IMR-90 (cell line): ENCODE measurements around the gene TFEB. TPM values are rescaled to one million over a fixed set of nuclear protein-coding genes. Genes with fewer than 3 reads are reported as not detected.

ENCODE experiments used
- ATAC-seq: fragments of 200-7000 bp; cut with Tn5 transposase; 2 replicates; pipeline ENCODE4 v1.9.1; 2020; ENCODE audit warnings: low read depth, mild to moderate bottlenecking, moderate library complexity
- BruUV-seq: library from RNA; stranded (reverse); fragments of 400-500 nt; replicated peaks from 2 replicates; lab custom pipeline; 2021; lab: Mats Ljungman, UMichigan
- CTCF ChIA-PET: fragments of 300-600 bp; formaldehyde crosslinking; extraction: SDS; loops from one replicate; lab custom pipeline; 2021; ENCODE audit warnings: antibody characterized with exemption; lab: Yijun Ruan, JAX
- POLR2A ChIA-PET: fragments of 300-600 bp; sonication (Branson Sonifier 250); formaldehyde crosslinking; loops from one replicate; lab custom pipeline; 2022; ENCODE audit warnings: antibody characterized with exemption; ENCODE audit not compliant: unreplicated experiment; lab: Charles Lee
- DNase-seq: peaks from one replicate; pipeline ENCODE4 v3.0.0; 2013
- H2AFZ ChIP-seq: replicated peaks from 2 replicates; pipeline ENCODE3; 2013; ENCODE audit warnings: low read length, mild to moderate bottlenecking; ENCODE audit not compliant: poor library complexity
- H2AK5ac ChIP-seq: 2 replicates; pipeline ENCODE4 v1.6.1; 2013; ENCODE audit warnings: low read depth, low read length, inconsistent platforms
- H2AK9ac ChIP-seq: replicated peaks from 2 replicates; pipeline ENCODE3; 2013; ENCODE audit warnings: mild to moderate bottlenecking, low read depth, low read length, moderate library complexity; ENCODE audit not compliant: poor library complexity
- H2BK120ac ChIP-seq: 2 replicates; pipeline ENCODE4 v1.6.1; 2013; ENCODE audit warnings: low read depth, low read length, inconsistent platforms
- H2BK15ac ChIP-seq: 3 replicates; pipeline ENCODE4 v1.6.1; 2013; ENCODE audit warnings: low read depth, low read length, inconsistent platforms
- H2BK20ac ChIP-seq: 2 replicates; pipeline ENCODE4 v1.6.1; 2013; ENCODE audit warnings: low read depth, mild to moderate bottlenecking, inconsistent platforms, low read length, moderate library complexity
- H2BK5ac ChIP-seq: 2 replicates; pipeline ENCODE4 v1.6.1; 2013; ENCODE audit warnings: mild to moderate bottlenecking, low read depth, low read length, inconsistent platforms; ENCODE audit not compliant: poor library complexity, severe bottlenecking
- H3K14ac ChIP-seq: replicated peaks from 2 replicates; pipeline ENCODE4 v1.6.1; 2013; ENCODE audit warnings: low read depth, low read length, inconsistent platforms
- H3K18ac ChIP-seq: 2 replicates; pipeline ENCODE4 v1.6.1; 2013; ENCODE audit warnings: low read depth, low read length, control low read depth
- H3K23ac ChIP-seq: 2 replicates; pipeline ENCODE4 v1.6.1; 2013; ENCODE audit warnings: low read depth, low read length, inconsistent platforms
- H3K27ac ChIP-seq: 2 replicates; pipeline ENCODE4 v1.5.1; 2013; ENCODE audit warnings: mild to moderate bottlenecking, control low read depth, low read length; ENCODE audit not compliant: insufficient read depth
- H3K27me3 ChIP-seq: 2 replicates; pipeline ENCODE4 v1.6.1; 2013; ENCODE audit warnings: low read length; ENCODE audit not compliant: control insufficient read depth, insufficient read depth
- H3K36me3 ChIP-seq: 2 replicates; pipeline ENCODE4 v1.6.1; 2013; ENCODE audit warnings: low read length, mixed read lengths; ENCODE audit not compliant: control insufficient read depth, insufficient read depth
- H3K4ac ChIP-seq: 2 replicates; pipeline ENCODE4 v1.6.1; 2013; ENCODE audit warnings: low read depth, low read length, inconsistent platforms
- H3K4me1 ChIP-seq: 2 replicates; pipeline ENCODE4 v1.6.1; 2013; ENCODE audit warnings: low read length, mixed read lengths; ENCODE audit not compliant: control insufficient read depth, insufficient read depth
- H3K4me2 ChIP-seq: 2 replicates; pipeline ENCODE4 v1.6.1; 2013; ENCODE audit warnings: low read depth, mild to moderate bottlenecking, control low read depth, low read length, moderate library complexity
- H3K4me3 ChIP-seq: 2 replicates; pipeline ENCODE4 v1.5.1; 2013; ENCODE audit warnings: low read depth, mild to moderate bottlenecking, control low read depth, low read length, moderate library complexity; ENCODE audit not compliant: insufficient read depth
- H3K56ac ChIP-seq: 2 replicates; pipeline ENCODE4 v1.6.1; 2013; ENCODE audit warnings: low read length, inconsistent platforms; ENCODE audit not compliant: insufficient read depth; ENCODE audit errors: extremely low read depth
- H3K79me1 ChIP-seq, 2 experiments: 2 replicates each; pipeline ENCODE4 v1.6.1; 2013; ENCODE audit warnings: low read length in 2 of 2, inconsistent platforms in 1 of 2, low read depth in 1 of 2
- H3K9ac ChIP-seq: 2 replicates; pipeline ENCODE4 v1.6.1; 2013; ENCODE audit warnings: low read depth, low read length, control low read depth
- H3K9me1 ChIP-seq: 2 replicates; pipeline ENCODE4 v1.6.1; 2013; ENCODE audit warnings: low read length, inconsistent platforms; ENCODE audit not compliant: insufficient read depth
- H3K9me3 ChIP-seq: 2 replicates; pipeline ENCODE4 v1.6.1; 2013; ENCODE audit warnings: low read length; ENCODE audit not compliant: control insufficient read depth, insufficient read depth
- H4K20me1 ChIP-seq: 2 replicates; pipeline ENCODE4 v1.6.1; 2013; ENCODE audit warnings: low read length, inconsistent platforms; ENCODE audit not compliant: insufficient read depth
- H4K5ac ChIP-seq: 2 replicates; pipeline ENCODE4 v1.6.1; 2013; ENCODE audit warnings: mild to moderate bottlenecking, low read depth, low read length, control low read depth
- H4K8ac ChIP-seq, 2 experiments: 2 replicates each; pipeline ENCODE4 v1.6.1; 2013; ENCODE audit warnings: low read depth in 2 of 2, low read length in 2 of 2, control low read depth in 1 of 2, inconsistent platforms in 1 of 2
- H4K91ac ChIP-seq: 2 replicates; pipeline ENCODE4 v1.6.1; 2013; ENCODE audit warnings: low read depth, low read length, inconsistent platforms; ENCODE audit not compliant: insufficient read depth
- BHLHE40 ChIP-seq: fragments of 150-350 bp; IDR thresholded peaks from 2 replicates; pipeline ENCODE4 v1.6.1; 2016; ENCODE audit warnings: mild to moderate bottlenecking, low read depth, low read length
- POLR2A ChIP-seq: IDR thresholded peaks from 2 replicates; pipeline ENCODE4 v1.6.1; 2012; ENCODE audit warnings: mild to moderate bottlenecking, low read depth, low read length
- RCOR1 ChIP-seq: IDR thresholded peaks from 2 replicates; pipeline ENCODE4 v1.6.1; 2012; ENCODE audit warnings: mild to moderate bottlenecking, low read length, improper control_type of control experiment; ENCODE audit not compliant: insufficient replicate concordance
- WGBS, 2 experiments: methylation state at CpG; one replicate each; pipeline versions ENCODE4 v1.1.5 to v1.1.7; 2013; ENCODE audit warnings: missing lambda C conversion rate in 2 of 2; ENCODE audit not compliant: insufficient read length in 1 of 2; ENCODE audit errors: extremely low coverage in 2 of 2; 5-methylcytosine and 5-hydroxymethylcytosine counted together
- dilution Hi-C: fragments of 300-500 bp; cut with HindIII; formaldehyde crosslinking; loops from one replicate; pipeline ENCODE4 v1.14.3; 2018; ENCODE audit warnings: low sequenced_read_pairs; ENCODE audit not compliant: unreplicated experiment
- in situ Hi-C: fragments of 300-500 bp; cut with MboI; formaldehyde crosslinking; loops from 3 replicates; pipeline ENCODE4 v1.14.3; 2019; ENCODE audit warnings: low sequenced_read_pairs, inconsistent platforms, mixed read lengths
- intact Hi-C: fragments of 100-400 bp; cut with micrococcal nuclease; formaldehyde crosslinking; loops from 2 replicates; pipeline ENCODE4 v1.10.0; 2022
- polyA plus RNA-seq, 3 experiments: library from polyadenylated mRNA; depleted of rRNA; stranded (reverse); fragments of >200 nt; gene quantifications; 2 replicates each; pipeline ENCODE4 v1.2.3, GENCODE V29; 2012; ENCODE audit warnings: low replicate concordance in 1 of 3
- total RNA-seq: library from RNA; depleted of rRNA; stranded (reverse); fragments of >200 nt; gene quantifications from 2 replicates; pipeline ENCODE4 v1.2.3, GENCODE V29; 2012

The TFEB gene
- total and polyA plus RNA-seq, 2 of the 4 experiments (the other 2 are of a cell fraction) = 4.5 to 4.9 TPM

DNA sequence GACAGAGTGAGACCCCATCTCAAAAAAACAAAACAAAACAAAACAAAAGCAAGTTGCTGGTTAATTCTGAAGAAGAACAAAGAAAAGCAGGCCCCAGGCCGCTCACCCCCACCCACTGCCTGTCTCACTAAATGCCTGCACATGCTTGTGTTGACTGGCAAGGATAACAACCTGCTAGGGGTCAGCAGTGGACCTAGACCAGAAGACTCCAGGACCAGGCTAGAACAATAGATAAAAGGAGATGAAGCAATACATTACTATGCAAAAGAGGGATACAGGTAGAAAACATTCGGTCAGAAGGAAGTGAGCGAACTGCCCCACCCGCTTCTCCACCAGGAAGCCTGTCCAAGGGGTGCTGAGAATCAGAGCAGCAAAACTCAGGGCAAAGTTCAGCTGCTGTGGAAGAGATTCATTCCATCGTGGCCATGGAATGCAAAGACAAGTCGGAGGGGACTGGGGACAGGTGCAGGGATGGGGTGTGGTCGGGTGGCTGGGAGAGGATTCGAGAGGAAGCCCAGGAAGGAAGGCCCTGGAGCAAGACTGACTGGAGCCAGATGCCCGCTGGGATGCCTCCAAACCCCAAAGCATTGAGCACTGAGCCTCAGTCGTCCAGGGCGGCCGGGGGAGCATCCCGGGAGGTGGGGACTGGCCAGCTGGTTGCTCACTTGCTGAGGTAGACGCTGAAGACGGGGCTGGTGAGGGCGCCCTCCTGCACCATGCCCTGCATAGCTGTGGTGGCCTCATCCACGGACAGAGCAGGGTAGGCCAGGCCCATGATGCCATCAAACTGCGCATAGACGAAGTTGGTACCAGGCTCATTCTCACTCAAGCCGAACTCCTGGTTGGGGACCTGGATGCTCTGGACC lies 6.5 kb upstream of the TFEB start:
- intact Hi-C loops = no loop called here
- no peak overlapping the region for H2AFZ ChIP-seq
- ATAC-seq = no peak
- H3K79me1 ChIP-seq = no peaks in the 10 kb centered on the region
- DNase-seq = no peak
- in situ Hi-C loops = no loop called here
- no peak overlapping the region for H3K27ac ChIP-seq
- no peaks in the 10 kb centered on the region for H3K9me1 ChIP-seq
- no peaks in the 10 kb centered on the region for H3K36me3 ChIP-seq
- H2AK5ac ChIP-seq = no peak overlapping the region
- no peak overlapping the region for H2BK20ac ChIP-seq
- H3K4me2 ChIP-seq = no peak overlapping the region
- H3K9me3 ChIP-seq = no peaks in the 10 kb centered on the region
- BruUV-seq = no TSS peak
- peaks cover 7% of the 10 kb centered on the region; the same call in 1 of the 2 replicates for H3K27me3 ChIP-seq
- no peak overlapping the region for H3K4me3 ChIP-seq
- no peak overlapping the region for H3K23ac ChIP-seq
- no peak overlapping the region for H3K4ac ChIP-seq
- dilution Hi-C loops = no loop called here
- no peak overlapping the region for H3K14ac ChIP-seq
- no peak overlapping the region for H3K18ac ChIP-seq
- ChIA-PET POLR2A (no interaction called here), CTCF (interaction anchor here (1.0 kb wide), 1 partner anchor 34 kb away, joined by 3 read pairs; no protein-coding TSS in a partner anchor)
- WGBS, 2 experiments = 87% methylated on average over 17 of the region's 20 CpGs; no CpG with 5 or more reads in 1 of the 2 experiments
- no peak overlapping the region for H4K8ac ChIP-seq
- no peak overlapping the region for H2BK15ac ChIP-seq
- no peak overlapping the region for H4K5ac ChIP-seq
- no peak for TF ChIP-seq POLR2A
- no peak for TF ChIP-seq BHLHE40
- no peak for TF ChIP-seq RCOR1
- H4K20me1 ChIP-seq = no peaks in the 10 kb centered on the region
- no peak overlapping the region for H4K91ac ChIP-seq
- H3K56ac ChIP-seq = no peak overlapping the region
- no peak overlapping the region for H2BK120ac ChIP-seq
- H2AK9ac ChIP-seq = no peak overlapping the region
- H2BK5ac ChIP-seq = no peak overlapping the region
- H3K4me1 ChIP-seq = no peaks in the 10 kb centered on the region
- no peak overlapping the region for H3K9ac ChIP-seq
